ENCODE measurements around the gene JOSD2. TPM values are rescaled to one million over a fixed set of nuclear protein-coding genes. Genes with fewer than 3 reads are reported as not detected.

Gene JOSD2
- total and polyA plus RNA-seq, 9 of the 15 experiments (the other 6 are each of a cell fraction or from before 2014, with no cell fraction given), result 0.06 to 14.4 (median 3.1) TPM

- Histone ChIP-seq H3K36me3 (ENCODE audit: control insufficient read depth, insufficient read depth, low read length) (no peaks in the 10 kb centered on the region), H3K27ac (ENCODE audit: extremely low read depth, low read depth, low read length) (no peak overlapping the region), H3K9ac (ENCODE audit: insufficient read depth in 1 of 2, low read depth in 2 of 2, low read length in 2 of 2) (no peak overlapping the region), H3K4me3 (no peak overlapping the region), H3K9me3 (replicated peaks; ENCODE audit: control insufficient read depth, insufficient read depth, low read depth, low read length) (no peaks in the 10 kb centered on the region), H3K9me1 (ENCODE audit: control insufficient read depth, insufficient read depth, low read length) (no peaks in the 10 kb centered on the region), H3K79me2 (ENCODE audit: control insufficient read depth, insufficient read depth, low read length) (no peaks in the 10 kb centered on the region), H3K27me3 (ENCODE audit: control insufficient read depth in 2 of 2, insufficient read depth in 2 of 2, low read length in 2 of 2) (no peaks in the 10 kb centered on the region), H4K20me1 (replicated peaks; ENCODE audit: control insufficient read depth, insufficient read depth, low read length) (no peaks in the 10 kb centered on the region), H3K4me2 (ENCODE audit: insufficient read depth, low read length) (no peak overlapping the region), H3K4me1 (replicated peaks in 1 of 2; ENCODE audit: control insufficient read depth in 2 of 2, insufficient read depth in 2 of 2, low read length in 2 of 2) (peaks cover 0 to 30% of the 10 kb centered on the region in 2 experiments; a peak in 2 of 5 replicates), H2AFZ (ENCODE audit: low read depth, low read length) (no peak overlapping the region)
- ATAC-seq (no peak), DNase-seq (ENCODE audit: extremely low read depth in 1 of 4, low spot score in 3 of 4) (no peak), FAIRE-seq (no peak)
- ChIA-PET POLR2A (interaction anchor here (1.1 kb wide), 1 partner anchor 9 kb away, joined by 3 read pairs; no protein-coding TSS in a partner anchor), CTCF (ENCODE audit: low intra/inter-chr PET ratio) (no interaction called here)
- intact Hi-C loops (cut with micrococcal nuclease) (no loop called here), in situ Hi-C loops (cut with MboI) (no loop called here)
- TF ChIP-seq ZNF134 (CRISPR knock-in tag; conservative IDR thresholded peaks at IDR 0.05) (no peak), ATF2 (CRISPR knock-in tag; IDR thresholded peaks at IDR 0.05) (0 out of 2 replicates have a peak, but pooled peaks have one; percentile 13)
- 85% methylated on average over 33 of the region's 40 CpGs for WGBS (ENCODE audit: insufficient coverage, low coverage, missing lambda C conversion rate)
- no TSS peak for BruUV-seq (replicated peaks)
Measured at GRCh38 chr19:50519006-50519575, 8.1 kb upstream of the JOSD2 start.
